OCI-LY1 (cell line): ENCODE results near the gene SH3BP5L.

Experiments
- CTCF ChIP-seq: fragments of 200-600 bp; sonication (generic), shearing (Covaris generic); IDR thresholded peaks from 2 replicates; pipeline ENCODE4 v1.5.1; 2017; ENCODE audit warnings: mild to moderate bottlenecking, antibody characterized with exemption, low read length, moderate library complexity, mixed read lengths
- EZH2 ChIP-seq: fragments of 200-600 bp; sonication (generic), shearing (Covaris generic); IDR thresholded peaks from 2 replicates; pipeline ENCODE4 v1.8.0; 2017; ENCODE audit warnings: borderline replicate concordance, mixed run types, mild to moderate bottlenecking, antibody characterized with exemption, low read length, moderate library complexity, mixed read lengths

DNA sequence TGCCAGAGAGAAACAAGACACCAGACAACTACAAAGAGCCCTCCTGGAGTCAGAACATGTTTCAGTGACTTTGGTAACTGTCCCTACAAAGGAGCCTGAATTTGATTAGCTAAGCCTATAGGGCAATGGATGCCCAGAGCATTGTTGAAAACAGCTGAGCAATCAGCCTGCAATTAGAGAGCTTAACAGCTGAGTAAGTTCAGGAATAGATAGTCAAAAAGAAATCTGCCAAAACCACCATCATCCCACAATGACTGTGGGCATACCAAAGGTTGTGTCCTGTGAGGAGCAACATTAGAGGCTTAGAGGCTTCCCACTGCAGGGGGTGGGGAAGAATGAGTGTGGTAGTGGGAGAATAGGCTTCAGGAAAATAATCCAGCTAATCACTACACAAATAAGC is 32.1 kb downstream of the SH3BP5L start:
- TF ChIP-seq CTCF (no peak), EZH2 (no peak)
